Airway epithelial cell (primary cell): ENCODE data around the gene SFTPA1. TPM values are rescaled to one million over a fixed set of nuclear protein-coding genes. Genes with fewer than 3 reads are reported as not detected.

Experiments
- total RNA-seq: library from RNA; depleted of rRNA; stranded (reverse); fragments of >200 nt; gene quantifications from 2 replicates; pipeline ENCODE4 v1.2.3, GENCODE V29; 2015

SFTPA1 gene
- total RNA-seq = not detected in 2 replicates

GRCh38 chr10:79610601-79611191, at the start of gene SFTPA1:
TSS of gene SFTPA1 (plus strand) at chr10:79610939. CDS start at chr10:79611826, 887 bp downstream.

Other genes starting within 250 kb of the SFTPA1 start
- gene ZCCHC24, start 165.3 kb upstream of the SFTPA1 start, total RNA-seq = 2.3 and 2.5 TPM in 2 replicates
- gene EIF5AL1, start 98.4 kb upstream of the SFTPA1 start, total RNA-seq = 0.23 and 0.42 TPM in 2 replicates
- gene SFTPA2, start 50.5 kb upstream of the SFTPA1 start, total RNA-seq = not detected in 2 replicates
- 0.78 and 0.88 TPM in 2 replicates for gene NUTM2B, start 92.3 kb downstream of the SFTPA1 start, total RNA-seq
- gene NUTM2E, start 215.8 kb downstream of the SFTPA1 start, total RNA-seq = not detected in 2 replicates